GM23338 (cell line): Measurements from ENCODE around the gene SLX4IP. TPM values are rescaled to one million over a fixed set of nuclear protein-coding genes. Genes with fewer than 3 reads are reported as not detected.

ENCODE experiments used
- ATAC-seq: fragments of 200-7000 bp; cut with Tn5 transposase; 3 replicates; pipeline ENCODE4 v1.9.1; 2020
- DNase-seq: peaks from one replicate; pipeline ENCODE4 v3.0.0-alpha.2; 2015; ENCODE audit warnings: low spot score
- H2AFZ ChIP-seq: fragments of 200-600 bp; sonication (generic); 2 replicates; pipeline ENCODE4 v1.8.0; 2016; ENCODE audit warnings: antibody characterized with exemption, mild to moderate bottlenecking, moderate library complexity
- H3F3A ChIP-seq: fragments of 200-600 bp; sonication (generic); replicated peaks from 2 replicates; pipeline ENCODE4 v1.8.0; 2017; ENCODE audit warnings: antibody characterized with exemption, mixed run types, low read depth
- H3K27ac ChIP-seq: fragments of 200-600 bp; sonication (generic); 2 replicates; pipeline ENCODE4 v1.6.1; 2016; ENCODE audit warnings: low read depth
- H3K27me3 ChIP-seq: fragments of 200-600 bp; sonication (generic); 2 replicates; pipeline ENCODE4 v1.8.0; 2016; ENCODE audit warnings: mild to moderate bottlenecking, mixed run types, moderate library complexity; ENCODE audit not compliant: insufficient read depth
- H3K36me3 ChIP-seq: fragments of 200-600 bp; sonication (generic); 2 replicates; pipeline ENCODE4 v1.8.0; 2016; ENCODE audit warnings: mild to moderate bottlenecking; ENCODE audit not compliant: insufficient read depth
- H3K4me1 ChIP-seq: fragments of 200-600 bp; sonication (generic); 2 replicates; pipeline ENCODE4 v1.8.0; 2016; ENCODE audit warnings: mild to moderate bottlenecking, moderate library complexity; ENCODE audit not compliant: insufficient read depth
- H3K4me2 ChIP-seq: fragments of 200-600 bp; sonication (generic); 2 replicates; pipeline ENCODE4 v1.7.1; 2017; ENCODE audit warnings: mixed run types
- H3K4me3 ChIP-seq: fragments of 200-600 bp; sonication (generic); 2 replicates; pipeline ENCODE4 v1.6.1; 2016; ENCODE audit warnings: mixed run types
- H3K79me2 ChIP-seq: fragments of 200-600 bp; sonication (generic); replicated peaks from 2 replicates; pipeline ENCODE4 v1.8.0; 2017; ENCODE audit warnings: mild to moderate bottlenecking; ENCODE audit not compliant: insufficient read depth
- H3K9me2 ChIP-seq: fragments of 200-600 bp; sonication (generic); 2 replicates; pipeline ENCODE4 v1.8.0; 2017; ENCODE audit not compliant: insufficient read depth
- H4K20me1 ChIP-seq: fragments of 200-600 bp; sonication (generic); replicated peaks from 2 replicates; pipeline ENCODE4 v1.8.0; 2017; ENCODE audit warnings: mild to moderate bottlenecking; ENCODE audit not compliant: insufficient read depth
- H3K27ac Mint-ChIP-seq: 2 replicates; pipeline ENCODE4 v1.8.0; 2020; ENCODE audit warnings: inconsistent platforms, mild to moderate bottlenecking, moderate library complexity, mixed read lengths
- H3K27me3 Mint-ChIP-seq: 3 replicates; pipeline ENCODE4 v1.8.0; 2022; ENCODE audit warnings: low read depth, mild to moderate bottlenecking, moderate library complexity, mixed read lengths, inconsistent platforms; ENCODE audit not compliant: insufficient read depth, poor library complexity
- H3K36me3 Mint-ChIP-seq: 3 replicates; pipeline ENCODE4 v1.8.0; 2021; ENCODE audit warnings: low read depth, mild to moderate bottlenecking, inconsistent platforms, moderate library complexity, mixed read lengths
- H3K4me1 Mint-ChIP-seq: 3 replicates; pipeline ENCODE4 v1.8.0; 2020; ENCODE audit warnings: mild to moderate bottlenecking, inconsistent platforms, mixed read lengths
- H3K4me3 Mint-ChIP-seq: 3 replicates; pipeline ENCODE4 v1.8.0; 2021; ENCODE audit warnings: moderate library complexity, mild to moderate bottlenecking, inconsistent platforms, mixed read lengths
- H3K9me3 Mint-ChIP-seq: 3 replicates; pipeline ENCODE4 v1.8.0; 2020; ENCODE audit warnings: moderate library complexity, mild to moderate bottlenecking, inconsistent platforms, mixed read lengths
- CREB1 ChIP-seq: fragments of 250-450 bp; sonication (Bioruptor Pico); IDR thresholded peaks from 2 replicates; pipeline ENCODE4 v1.5.0; 2020; ENCODE audit warnings: low read depth, mild to moderate bottlenecking, moderate library complexity
- EZH2 ChIP-seq: fragments of 200-600 bp; sonication (generic); IDR thresholded peaks from one replicate; pipeline ENCODE4 v1.8.0; 2017; ENCODE audit warnings: antibody characterized with exemption, mild to moderate bottlenecking, low read depth; ENCODE audit not compliant: unreplicated experiment
- EZH2phosphoT487 ChIP-seq: fragments of 200-600 bp; sonication (generic); IDR thresholded peaks from one replicate; pipeline ENCODE4 v1.8.1; 2018; ENCODE audit warnings: antibody characterized with exemption; ENCODE audit not compliant: unreplicated experiment
- JUNB ChIP-seq: IDR thresholded peaks from one replicate; pipeline ENCODE4 v1.6.1; 2016; ENCODE audit warnings: antibody characterized with exemption; ENCODE audit not compliant: unreplicated experiment
- POLR2AphosphoS5 ChIP-seq: IDR thresholded peaks from 2 replicates; pipeline ENCODE4 v1.6.1; 2016; ENCODE audit warnings: antibody characterized with exemption, low read depth
- STAT1 ChIP-seq: IDR thresholded peaks from one replicate; pipeline ENCODE4 v1.6.1; 2016; ENCODE audit warnings: antibody characterized with exemption; ENCODE audit not compliant: unreplicated experiment
- ZNF331 ChIP-seq: fragments of 250-450 bp; sonication (Bioruptor Pico); IDR thresholded peaks from 2 replicates; pipeline ENCODE4 v1.5.0; 2020; ENCODE audit warnings: low read depth, mild to moderate bottlenecking, moderate library complexity
- polyA plus RNA-seq: library from polyadenylated mRNA; unstranded; fragments of >200 nt; fragmentation: Nextera tagmentation; extraction: Ambion mirVana; gene quantifications from 2 replicates; pipeline ENCODE4 v1.2.1, GENCODE V29; 2016
- total RNA-seq: library from RNA; depleted of rRNA; stranded (reverse); fragments of >200 nt; shearing (Covaris generic); gene quantifications from 2 replicates; pipeline ENCODE4 v1.2.3, GENCODE V29; 2014
- TF ChIP-seq, protein P1 (sequence below): fragments of 250-450 bp; sonication (Bioruptor Pico); IDR thresholded peaks from 2 replicates; pipeline ENCODE4 v1.5.0; 2020; ENCODE audit warnings: mild to moderate bottlenecking, moderate library complexity

SLX4IP gene
- total and polyA plus RNA-seq, 2 experiments from 2014 or later, result 9.1 to 9.8 TPM

- Histone ChIP-seq H3F3A (no peaks in the 10 kb centered on the region), H3K4me1 (peaks cover 23% of the 10 kb centered on the region), H2AFZ (no peak overlapping the region), H3K79me2 (peaks cover 81% of the 10 kb centered on the region), H3K36me3 (no peaks in the 10 kb centered on the region), H3K4me3 (no peak overlapping the region), H3K9me2 (no peaks in the 10 kb centered on the region), H4K20me1 (peaks cover 9% of the 10 kb centered on the region; the same call in 1 of the 2 replicates), H3K27ac (no peak overlapping the region), H3K27me3 (no peaks in the 10 kb centered on the region), H3K4me2 (no peak overlapping the region; the same call in 1 of the 2 replicates)
- peaks cover 8% of the 10 kb centered on the region for H3K27me3 Mint-ChIP-seq
- no peak for ATAC-seq
- peaks cover 13% of the 10 kb centered on the region; the same call in 2 of the 3 replicates for H3K36me3 Mint-ChIP-seq
- H3K27ac Mint-ChIP-seq, result no peak overlapping the region
- no peak for DNase-seq
- peaks cover 32% of the 10 kb centered on the region for H3K4me1 Mint-ChIP-seq
- H3K4me3 Mint-ChIP-seq, result no peak overlapping the region
- no peaks in the 10 kb centered on the region for H3K9me3 Mint-ChIP-seq
- no peak for TF ChIP-seq CREB1 (CRISPR knock-in tag)
- no peak for TF ChIP-seq JUNB
- TF ChIP-seq STAT1, result no peak
Measured at GRCh38 chr20:10430000-10430466, 5.1 kb upstream of the SLX4IP start.

DNA sequence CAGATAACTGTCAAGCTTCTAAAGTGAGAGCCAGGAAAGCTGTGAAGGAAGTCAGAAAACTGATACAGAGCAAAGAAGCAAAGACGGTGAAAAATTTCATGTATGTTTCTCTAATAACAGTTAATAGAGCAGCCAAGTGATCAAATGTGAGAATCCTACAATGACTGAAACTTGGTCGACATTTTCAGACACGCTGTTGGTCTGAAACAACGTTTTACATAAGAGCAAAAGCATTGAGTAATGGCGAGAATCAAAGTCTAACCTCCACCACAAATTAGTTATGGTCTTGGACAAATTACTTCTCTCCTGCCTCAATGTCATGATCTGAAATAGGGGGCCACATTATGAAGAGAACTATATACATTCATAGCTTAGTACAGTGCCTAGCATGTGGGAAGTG, 4.4 kb upstream of the SLX4IP start:
- Histone ChIP-seq H3K27ac (no peak overlapping the region), H3K27me3 (no peaks in the 10 kb centered on the region), H3K4me2 (peak overlapping the region; percentile 33), H2AFZ (no peak overlapping the region), H3K4me1 (peaks cover 25% of the 10 kb centered on the region), H3K9me2 (no peaks in the 10 kb centered on the region), H4K20me1 (peaks cover 9% of the 10 kb centered on the region; the same call in 1 of the 2 replicates), H3K79me2 (peaks cover 78% of the 10 kb centered on the region), H3K4me3 (no peak overlapping the region), H3K36me3 (no peaks in the 10 kb centered on the region), H3F3A (no peaks in the 10 kb centered on the region)
- ATAC-seq, result no peak
- Mint-ChIP-seq H3K27ac (no peak overlapping the region), H3K9me3 (no peaks in the 10 kb centered on the region), H3K27me3 (peaks cover 12% of the 10 kb centered on the region), H3K36me3 (peaks cover 13% of the 10 kb centered on the region; the same call in 2 of the 3 replicates), H3K4me3 (no peak overlapping the region), H3K4me1 (peaks cover 32% of the 10 kb centered on the region)
- no peak for DNase-seq
- TF ChIP-seq, protein P1, sequence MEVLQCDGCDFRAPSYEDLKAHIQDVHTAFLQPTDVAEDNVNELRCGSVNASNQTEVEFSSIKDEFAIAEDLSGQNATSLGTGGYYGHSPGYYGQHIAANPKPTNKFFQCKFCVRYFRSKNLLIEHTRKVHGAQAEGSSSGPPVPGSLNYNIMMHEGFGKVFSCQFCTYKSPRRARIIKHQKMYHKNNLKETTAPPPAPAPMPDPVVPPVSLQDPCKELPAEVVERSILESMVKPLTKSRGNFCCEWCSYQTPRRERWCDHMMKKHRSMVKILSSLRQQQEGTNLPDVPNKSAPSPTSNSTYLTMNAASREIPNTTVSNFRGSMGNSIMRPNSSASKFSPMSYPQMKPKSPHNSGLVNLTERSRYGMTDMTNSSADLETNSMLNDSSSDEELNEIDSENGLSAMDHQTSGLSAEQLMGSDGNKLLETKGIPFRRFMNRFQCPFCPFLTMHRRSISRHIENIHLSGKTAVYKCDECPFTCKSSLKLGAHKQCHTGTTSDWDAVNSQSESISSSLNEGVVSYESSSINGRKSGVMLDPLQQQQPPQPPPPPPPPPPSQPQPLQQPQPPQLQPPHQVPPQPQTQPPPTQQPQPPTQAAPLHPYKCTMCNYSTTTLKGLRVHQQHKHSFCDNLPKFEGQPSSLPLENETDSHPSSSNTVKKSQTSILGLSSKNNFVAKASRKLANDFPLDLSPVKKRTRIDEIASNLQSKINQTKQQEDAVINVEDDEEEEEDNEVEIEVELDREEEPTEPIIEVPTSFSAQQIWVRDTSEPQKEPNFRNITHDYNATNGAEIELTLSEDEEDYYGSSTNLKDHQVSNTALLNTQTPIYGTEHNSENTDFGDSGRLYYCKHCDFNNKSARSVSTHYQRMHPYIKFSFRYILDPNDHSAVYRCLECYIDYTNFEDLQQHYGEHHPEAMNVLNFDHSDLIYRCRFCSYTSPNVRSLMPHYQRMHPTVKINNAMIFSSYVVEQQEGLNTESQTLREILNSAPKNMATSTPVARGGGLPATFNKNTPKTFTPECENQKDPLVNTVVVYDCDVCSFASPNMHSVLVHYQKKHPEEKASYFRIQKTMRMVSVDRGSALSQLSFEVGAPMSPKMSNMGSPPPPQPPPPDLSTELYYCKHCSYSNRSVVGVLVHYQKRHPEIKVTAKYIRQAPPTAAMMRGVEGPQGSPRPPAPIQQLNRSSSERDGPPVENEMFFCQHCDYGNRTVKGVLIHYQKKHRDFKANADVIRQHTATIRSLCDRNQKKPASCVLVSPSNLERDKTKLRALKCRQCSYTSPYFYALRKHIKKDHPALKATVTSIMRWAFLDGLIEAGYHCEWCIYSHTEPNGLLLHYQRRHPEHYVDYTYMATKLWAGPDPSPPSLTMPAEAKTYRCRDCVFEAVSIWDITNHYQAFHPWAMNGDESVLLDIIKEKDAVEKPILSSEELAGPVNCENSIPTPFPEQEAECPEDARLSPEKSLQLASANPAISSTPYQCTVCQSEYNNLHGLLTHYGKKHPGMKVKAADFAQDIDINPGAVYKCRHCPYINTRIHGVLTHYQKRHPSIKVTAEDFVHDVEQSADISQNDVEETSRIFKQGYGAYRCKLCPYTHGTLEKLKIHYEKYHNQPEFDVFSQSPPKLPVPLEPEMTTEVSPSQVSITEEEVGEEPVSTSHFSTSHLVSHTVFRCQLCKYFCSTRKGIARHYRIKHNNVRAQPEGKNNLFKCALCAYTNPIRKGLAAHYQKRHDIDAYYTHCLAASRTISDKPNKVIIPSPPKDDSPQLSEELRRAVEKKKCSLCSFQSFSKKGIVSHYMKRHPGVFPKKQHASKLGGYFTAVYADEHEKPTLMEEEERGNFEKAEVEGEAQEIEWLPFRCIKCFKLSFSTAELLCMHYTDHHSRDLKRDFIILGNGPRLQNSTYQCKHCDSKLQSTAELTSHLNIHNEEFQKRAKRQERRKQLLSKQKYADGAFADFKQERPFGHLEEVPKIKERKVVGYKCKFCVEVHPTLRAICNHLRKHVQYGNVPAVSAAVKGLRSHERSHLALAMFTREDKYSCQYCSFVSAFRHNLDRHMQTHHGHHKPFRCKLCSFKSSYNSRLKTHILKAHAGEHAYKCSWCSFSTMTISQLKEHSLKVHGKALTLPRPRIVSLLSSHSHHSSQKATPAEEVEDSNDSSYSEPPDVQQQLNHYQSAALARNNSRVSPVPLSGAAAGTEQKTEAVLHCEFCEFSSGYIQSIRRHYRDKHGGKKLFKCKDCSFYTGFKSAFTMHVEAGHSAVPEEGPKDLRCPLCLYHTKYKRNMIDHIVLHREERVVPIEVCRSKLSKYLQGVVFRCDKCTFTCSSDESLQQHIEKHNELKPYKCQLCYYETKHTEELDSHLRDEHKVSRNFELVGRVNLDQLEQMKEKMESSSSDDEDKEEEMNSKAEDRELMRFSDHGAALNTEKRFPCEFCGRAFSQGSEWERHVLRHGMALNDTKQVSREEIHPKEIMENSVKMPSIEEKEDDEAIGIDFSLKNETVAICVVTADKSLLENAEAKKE (CRISPR knock-in tag), result no peak
- TF ChIP-seq ZNF331 (CRISPR knock-in tag) (no peak), STAT1 (no peak), POLR2AphosphoS5 (no peak), EZH2phosphoT487 (no peak), EZH2 (no peak)
